GM06990 (cell line): Measurements from ENCODE around the gene TTC3.

Experiments used
- DNase-seq: peaks from one replicate; pipeline ENCODE4 v3.0.0-alpha.2; 2011; ENCODE audit not compliant: insufficient read length; ENCODE audit errors: extremely low read depth
- H3K27me3 ChIP-seq: replicated peaks from 2 replicates; pipeline ENCODE4 v1.6.0; 2011; ENCODE audit warnings: low read length; ENCODE audit not compliant: control insufficient read depth, insufficient read depth
- H3K36me3 ChIP-seq: 2 replicates; pipeline ENCODE4 v1.5.1; 2011; ENCODE audit warnings: low read length; ENCODE audit not compliant: control insufficient read depth, insufficient read depth
- H3K4me3 ChIP-seq: replicated peaks from 2 replicates; pipeline ENCODE4 v1.5.1; 2011; ENCODE audit warnings: low read depth, mild to moderate bottlenecking, control low read depth, low read length
- CTCF ChIP-seq: IDR thresholded peaks from 2 replicates; pipeline ENCODE4 v1.5.1; 2011; ENCODE audit warnings: low read length, control low read depth, mild to moderate bottlenecking, inconsistent platforms; ENCODE audit not compliant: insufficient read depth, poor library complexity, severe bottlenecking

Gene TTC3

GRCh38 chr21:37061926-37062592 lies 11.0 kb upstream of the TTC3 start:
- Histone ChIP-seq H3K27me3 (no peaks in the 10 kb centered on the region), H3K4me3 (no peak overlapping the region), H3K36me3 (0 out of 2 replicates have a peak, but pooled peaks cover 1% of the 10 kb centered on the region)
- no peak for DNase-seq
- no peak for TF ChIP-seq CTCF

- DNase-seq, result no peak
- TF ChIP-seq CTCF, result no peak
- H3K27me3 ChIP-seq, result no peaks in the 10 kb centered on the region
- 0 out of 2 replicates have a peak, but pooled peaks cover 2% of the 10 kb centered on the region for H3K36me3 ChIP-seq
- no peak overlapping the region for H3K4me3 ChIP-seq
These were observed 10.5 kb upstream of the TTC3 start for GRCh38 chr21:37062593-37062935.

GRCh38 chr21:37063433-37063832 lies 9.6 kb upstream of the TTC3 start:
- 0 out of 2 replicates have a peak, but pooled peaks cover 2% of the 10 kb centered on the region for H3K36me3 ChIP-seq
- no peak overlapping the region for H3K4me3 ChIP-seq
- DNase-seq, result no peak
- TF ChIP-seq CTCF, result no peak
- no peaks in the 10 kb centered on the region for H3K27me3 ChIP-seq

- Histone ChIP-seq H3K36me3 (0 out of 2 replicates have a peak, but pooled peaks cover 2% of the 10 kb centered on the region), H3K4me3 (no peak overlapping the region), H3K27me3 (no peaks in the 10 kb centered on the region)
- no peak for TF ChIP-seq CTCF
- no peak for DNase-seq
These were observed 8.2 kb upstream of the TTC3 start for GRCh38 chr21:37064841-37065240.

- H3K4me3 ChIP-seq, result no peak overlapping the region
- no peak for TF ChIP-seq CTCF
- DNase-seq, result no peak
- H3K36me3 ChIP-seq, result 0 out of 2 replicates have a peak, but pooled peaks cover 2% of the 10 kb centered on the region
- no peaks in the 10 kb centered on the region for H3K27me3 ChIP-seq
These were observed 7.4 kb upstream of the TTC3 start for GRCh38 chr21:37065561-37066177.
